Measurements from ENCODE around the gene CLASP2. TPM values are rescaled to one million over a fixed set of nuclear protein-coding genes. Genes with fewer than 3 reads are reported as not detected.

Gene CLASP2
- total RNA-seq, 4 donors from 2014 or later = 49.5 to 66.5 (median 65.8) TPM

DNA sequence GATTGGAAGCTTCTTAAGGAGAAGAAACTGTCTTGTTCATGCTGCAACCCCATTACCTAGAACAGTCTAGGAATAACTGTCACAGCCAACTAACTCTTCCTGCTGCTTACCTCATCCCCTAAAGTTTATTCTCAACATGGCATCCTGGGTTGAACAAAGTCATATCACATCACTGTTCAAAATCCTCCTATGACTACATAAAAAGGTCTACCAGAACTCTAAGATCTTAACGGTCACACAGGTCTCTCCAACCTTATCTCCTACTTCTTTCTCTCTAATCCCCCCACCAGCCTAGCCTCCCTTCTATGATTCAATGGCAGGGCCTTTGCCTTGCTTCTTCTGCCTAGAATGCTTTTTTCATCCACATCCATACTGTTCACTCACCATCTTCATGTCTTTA is 69.3 kb downstream of the CLASP2 start:
- no peak for TF ChIP-seq CTCF (IDR thresholded peaks at IDR 0.05; ENCODE audit: low read depth)

DNA sequence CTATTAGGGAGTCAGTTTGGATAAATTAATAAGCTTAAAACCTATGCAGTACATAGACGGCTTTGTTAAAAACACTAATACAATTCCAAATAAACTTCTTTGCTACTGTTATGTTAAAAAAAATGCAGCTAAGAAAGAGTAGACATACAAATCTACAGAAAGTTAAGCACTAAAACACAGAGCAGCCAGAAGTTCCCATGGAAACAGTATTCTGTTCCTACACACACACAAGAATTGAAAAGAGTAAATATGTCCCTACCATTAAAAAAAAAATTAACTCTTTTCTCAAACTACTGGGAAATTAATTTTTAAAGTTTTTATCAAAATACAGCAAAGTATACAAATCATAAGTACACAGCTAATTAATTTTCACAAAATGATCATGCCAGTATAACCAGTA is 71.6 kb downstream of the CLASP2 start:
- no peak for TF ChIP-seq CTCF (IDR thresholded peaks at IDR 0.05; ENCODE audit: low read depth)

GRCh38 chr3:33645060-33645647 is 72.9 kb downstream of the CLASP2 start:
- TF ChIP-seq CTCF (IDR thresholded peaks at IDR 0.05; ENCODE audit: low read depth) = no peak

DNA sequence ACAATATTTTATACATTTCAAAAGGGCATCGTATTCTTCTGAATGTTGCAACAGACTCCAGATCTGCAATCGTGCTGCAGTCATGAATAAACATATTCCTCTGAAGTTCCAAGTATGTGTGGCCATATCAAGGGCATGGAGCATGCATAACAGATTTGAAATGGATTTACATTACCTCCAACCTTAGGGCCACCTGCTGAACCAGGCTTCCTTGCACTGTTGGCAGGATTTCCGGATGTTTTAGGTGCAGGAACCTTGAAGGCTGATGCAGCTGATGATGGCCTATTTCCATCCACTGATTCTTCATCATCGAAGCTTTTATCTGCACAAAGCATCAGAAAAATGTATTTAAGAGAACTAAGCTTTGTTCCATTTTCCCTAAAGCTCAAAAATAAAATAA is 73.5 kb downstream of the CLASP2 start:
- no peak for TF ChIP-seq CTCF (IDR thresholded peaks at IDR 0.05; ENCODE audit: low read depth)

DNA sequence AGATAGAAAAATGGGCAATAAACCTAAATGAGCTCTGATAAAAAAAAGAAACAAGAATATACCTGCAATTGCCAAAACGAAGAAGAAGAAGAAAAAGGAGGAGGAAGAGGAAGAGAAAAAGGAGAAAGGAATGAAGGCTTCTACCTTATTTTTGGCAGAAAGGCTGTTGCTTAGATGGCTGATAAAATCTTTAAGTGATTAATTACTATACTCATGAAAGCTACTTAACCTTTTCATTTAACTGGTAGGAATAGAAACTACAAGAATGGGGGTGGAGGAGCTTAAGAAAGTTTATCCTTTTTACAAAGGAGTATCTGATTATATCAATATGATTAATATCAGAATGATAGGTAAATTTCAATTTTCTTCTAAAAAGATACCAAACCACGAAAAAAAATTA is 75.2 kb downstream of the CLASP2 start:
- TF ChIP-seq CTCF (IDR thresholded peaks at IDR 0.05; ENCODE audit: low read depth) = no peak

DNA sequence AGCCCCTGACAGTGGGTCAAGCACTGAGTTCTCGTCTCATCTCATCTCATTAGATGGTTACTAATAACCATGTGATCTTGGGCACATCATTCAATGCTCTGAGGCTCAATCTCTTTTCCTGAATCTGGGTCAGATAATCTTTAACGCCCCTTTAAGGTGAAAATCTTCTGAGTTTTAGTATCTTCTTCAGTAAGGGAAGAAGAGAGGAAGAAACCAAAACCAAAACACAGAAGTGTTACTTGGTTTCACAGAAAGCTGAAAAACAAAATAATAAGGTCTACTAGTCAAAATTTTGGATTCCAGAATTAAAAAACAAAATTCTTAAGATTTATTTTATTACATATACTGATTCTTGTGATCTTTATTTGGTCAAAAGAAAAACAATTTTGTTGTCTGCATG is 78.2 kb downstream of the CLASP2 start:
- no peak for TF ChIP-seq CTCF (IDR thresholded peaks at IDR 0.05; ENCODE audit: low read depth)

- no peak for TF ChIP-seq CTCF (IDR thresholded peaks at IDR 0.05; ENCODE audit: low read depth)
Measured at GRCh38 chr3:33637482-33637881, 80.6 kb downstream of the CLASP2 start.
